NCI-H345 (cell line): ENCODE results near the gene CMKLR1.

ENCODE experiments used
- DNase-seq: peaks from one replicate; lab custom pipeline; 2025; lab: John Stamatoyannopoulos, UW

CMKLR1 gene

DNA sequence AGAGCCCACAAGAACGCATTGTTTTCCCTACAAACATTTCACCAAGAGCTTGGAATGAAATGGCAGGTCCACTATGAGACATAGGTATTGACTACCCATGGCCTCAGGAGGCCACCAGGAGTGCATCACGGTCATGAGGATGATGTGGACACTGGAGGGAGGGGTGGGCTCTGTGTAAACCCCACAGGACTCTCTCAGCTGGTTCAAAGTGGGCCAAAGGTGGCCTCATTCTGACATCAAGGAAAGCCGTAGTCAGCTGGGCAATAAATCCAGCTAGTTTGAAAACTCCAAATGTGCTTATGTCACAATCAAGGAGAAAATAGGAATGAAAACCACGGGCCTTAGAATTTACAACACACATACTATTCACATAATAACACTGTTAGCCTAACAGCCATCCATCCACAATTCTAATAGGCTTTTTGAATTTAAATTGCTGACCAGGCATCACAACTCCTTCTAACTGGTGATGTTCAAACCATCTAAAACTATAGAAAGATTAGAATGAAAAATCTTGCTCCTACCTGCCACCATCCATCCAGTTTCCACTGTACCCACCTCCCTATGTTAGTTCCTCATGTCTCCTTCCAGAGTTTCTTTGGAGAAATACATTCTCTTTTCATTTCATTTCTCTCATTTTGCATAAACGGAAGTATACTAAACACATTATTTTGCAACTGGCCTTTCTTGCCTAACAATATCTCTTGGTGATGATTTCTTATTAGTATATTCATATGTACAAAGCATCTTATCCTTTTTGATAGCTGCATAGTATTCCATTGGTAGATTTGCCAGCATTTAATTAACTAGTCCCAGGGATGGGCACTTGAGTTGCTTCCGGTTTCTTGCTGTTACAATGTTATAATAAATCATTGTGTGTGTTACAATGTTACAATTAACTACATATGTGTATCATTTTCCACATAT is 21.5 kb downstream of the CMKLR1 start:
- no peak for DNase-seq

DNA sequence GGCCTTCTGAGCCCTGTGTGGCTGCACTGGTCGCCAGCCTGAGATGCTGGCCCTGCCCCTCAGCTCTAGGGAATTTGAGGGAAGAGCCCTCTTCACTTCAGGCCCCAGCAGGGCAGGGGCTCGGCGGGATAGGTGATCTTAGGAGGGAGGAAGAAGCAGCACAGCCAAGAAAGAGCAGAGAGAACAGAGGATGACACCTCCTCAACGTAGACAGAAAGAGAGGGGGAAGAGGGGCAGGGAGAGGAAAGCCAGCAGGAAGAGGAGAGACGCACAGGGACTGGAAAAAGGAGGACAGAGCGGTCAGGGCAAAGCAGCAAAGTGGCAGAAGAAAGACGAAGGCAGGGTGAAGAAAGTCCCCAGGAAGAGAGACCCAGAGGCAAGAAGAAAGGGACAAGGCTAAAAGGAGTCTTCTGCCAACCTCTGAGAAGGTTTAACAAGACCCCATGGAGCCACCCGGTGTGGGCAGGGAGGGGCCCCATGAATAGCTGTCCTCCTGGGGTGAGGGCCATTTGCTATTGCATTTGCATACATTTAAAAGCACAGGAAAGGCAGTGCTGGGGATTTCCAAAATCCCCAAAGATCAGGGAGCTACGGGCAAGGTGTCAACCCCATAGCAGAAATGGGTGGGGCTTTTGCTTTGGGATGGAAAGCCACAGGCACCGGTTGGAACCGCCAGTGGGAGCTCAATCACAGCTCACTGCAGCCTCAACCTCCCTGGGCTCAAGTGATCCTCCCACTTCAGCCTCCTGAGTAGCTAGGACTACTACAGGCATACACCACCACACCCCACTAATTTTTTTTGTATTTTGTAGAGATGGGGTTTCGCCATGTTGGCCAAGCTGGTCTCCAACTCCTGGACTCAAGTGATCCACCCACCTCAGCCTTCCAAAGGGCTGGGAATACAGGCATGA is 22.7 kb downstream of the CMKLR1 start:
- no peak for DNase-seq

DNA sequence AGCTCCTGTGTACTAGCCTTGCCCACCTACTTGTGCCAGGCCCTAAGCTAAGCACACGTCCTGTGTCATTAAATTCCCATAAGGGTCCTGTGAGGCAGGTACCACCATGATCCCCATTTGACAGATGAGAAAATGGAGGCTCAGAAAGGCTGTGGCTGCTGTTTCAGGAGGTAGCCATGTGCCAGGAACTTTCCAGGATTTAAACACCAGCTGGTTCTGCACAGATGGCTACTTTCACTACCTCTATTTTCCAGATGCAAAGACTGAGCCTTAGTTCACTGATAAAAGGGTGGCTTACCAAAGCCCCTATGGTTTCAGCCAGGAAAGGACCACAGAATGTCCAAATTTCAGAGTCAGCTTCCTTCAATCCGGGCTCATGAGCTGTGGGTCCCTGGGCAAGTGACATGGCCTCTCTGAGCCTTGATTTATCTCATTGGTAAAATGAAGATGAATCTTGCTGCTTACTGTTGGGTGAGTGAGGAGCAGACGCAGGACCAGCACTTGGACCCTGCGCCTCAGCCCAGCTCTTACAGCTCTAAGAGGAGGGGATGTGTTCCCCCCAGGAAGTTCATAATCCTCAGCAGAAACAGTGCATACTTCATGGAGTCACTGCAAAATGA is 23.5 kb downstream of the CMKLR1 start:
- DNase-seq = no peak

DNA sequence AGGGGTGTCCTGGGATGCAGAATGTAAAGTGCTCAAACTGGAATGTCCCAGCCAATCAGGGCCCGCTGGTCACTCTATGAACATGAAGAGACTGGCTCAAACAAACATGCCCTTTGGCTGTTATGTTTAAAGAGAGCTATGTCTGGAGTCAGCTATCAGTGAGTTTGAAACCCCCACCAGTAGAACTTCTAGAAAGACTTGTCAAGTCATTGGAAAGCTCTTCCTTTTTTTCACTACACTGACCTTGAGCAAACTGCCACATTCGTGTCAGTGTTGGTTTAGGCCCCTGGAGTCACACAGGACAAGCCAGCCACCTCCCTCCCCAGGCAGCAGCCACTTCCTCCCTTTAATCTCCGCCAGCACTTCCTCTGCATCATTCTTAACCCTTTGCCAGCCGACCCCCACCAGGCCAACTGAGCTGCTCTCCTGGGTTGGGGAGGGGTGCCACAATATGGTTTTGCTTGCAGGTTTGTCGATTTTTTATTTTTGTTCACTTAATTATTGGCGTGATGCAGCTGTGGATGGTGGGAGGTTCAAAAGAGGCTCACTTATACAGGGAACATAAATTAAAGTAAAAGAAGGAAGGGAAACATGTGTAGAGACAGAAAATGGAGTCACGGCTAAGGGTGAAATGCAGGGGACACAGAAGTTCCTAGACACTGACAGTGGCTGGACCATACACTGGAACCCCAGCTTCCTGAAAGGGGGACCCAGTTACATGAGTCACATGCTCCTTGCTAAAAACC is 25.3 kb downstream of the CMKLR1 start:
- no peak for DNase-seq

DNA sequence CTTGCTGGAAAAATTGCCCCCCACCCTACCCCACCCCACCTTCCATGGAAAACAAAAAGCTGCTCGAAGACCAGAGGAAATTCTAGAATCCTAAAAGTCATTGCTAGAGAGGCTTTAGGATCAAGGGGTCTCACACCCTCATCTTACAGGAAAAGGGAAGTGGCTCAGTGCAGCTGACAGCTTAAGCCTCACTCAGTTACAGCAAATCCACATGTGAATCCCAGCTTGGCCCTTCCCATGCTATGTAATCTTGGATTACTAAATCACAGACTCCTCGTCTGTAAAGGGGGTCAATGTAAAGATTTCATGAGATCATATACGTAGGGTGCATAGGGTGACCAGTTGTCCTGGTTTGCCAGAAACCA is 25.9 kb downstream of the CMKLR1 start:
- no peak for DNase-seq

DNA sequence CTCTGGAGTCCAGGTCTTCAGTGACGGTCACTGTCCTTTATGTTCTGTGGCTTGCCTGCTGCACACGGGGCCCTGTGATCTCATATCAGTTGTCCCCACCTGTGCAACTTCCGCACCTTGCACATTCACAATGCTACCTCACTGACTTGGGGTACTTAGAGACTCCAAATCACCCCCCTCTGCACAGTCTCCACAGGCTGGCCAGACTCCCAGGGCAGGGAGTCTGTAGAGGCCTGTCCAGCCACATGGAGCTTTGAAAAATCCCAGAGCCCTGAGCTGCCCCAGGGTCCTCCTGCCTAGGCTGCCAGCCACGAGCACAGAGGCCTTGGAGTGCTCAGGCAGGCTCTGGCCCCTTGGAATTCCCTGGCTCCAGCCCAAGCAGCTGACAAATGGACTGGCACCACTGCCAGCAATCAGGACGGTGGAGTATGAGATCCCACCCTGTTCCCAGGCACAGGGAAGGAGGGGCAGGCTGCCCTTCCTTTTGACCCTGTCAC is 26.4 kb downstream of the CMKLR1 start:
- no peak for DNase-seq

DNA sequence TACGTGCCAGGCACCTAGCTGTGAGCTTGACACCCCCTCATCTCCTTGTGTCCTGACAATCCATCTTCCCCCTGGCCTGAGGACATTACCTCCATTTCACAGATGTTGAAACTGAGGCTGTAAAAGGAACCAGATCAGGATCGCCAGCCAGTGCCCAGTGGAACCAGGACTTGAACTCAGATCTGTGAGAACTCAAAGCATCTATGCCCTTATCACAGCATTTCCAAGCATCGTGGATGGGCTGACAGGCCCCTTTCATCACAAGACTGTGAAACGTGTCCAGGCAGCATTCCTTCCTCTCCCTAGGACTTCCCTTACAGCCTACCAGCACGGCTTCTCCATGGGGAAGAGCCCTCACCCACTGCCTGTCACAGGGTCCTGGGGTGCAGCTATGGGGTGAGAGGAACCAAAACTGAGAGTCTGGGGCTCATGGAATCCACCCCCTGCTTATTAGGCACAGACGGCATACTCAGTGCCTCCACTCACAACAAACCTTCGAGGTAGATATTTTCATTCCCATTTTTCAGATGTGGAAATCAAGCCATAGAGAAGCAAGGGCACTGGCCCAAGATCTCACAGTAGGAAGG is 26.9 kb downstream of the CMKLR1 start:
- no peak for DNase-seq

DNA sequence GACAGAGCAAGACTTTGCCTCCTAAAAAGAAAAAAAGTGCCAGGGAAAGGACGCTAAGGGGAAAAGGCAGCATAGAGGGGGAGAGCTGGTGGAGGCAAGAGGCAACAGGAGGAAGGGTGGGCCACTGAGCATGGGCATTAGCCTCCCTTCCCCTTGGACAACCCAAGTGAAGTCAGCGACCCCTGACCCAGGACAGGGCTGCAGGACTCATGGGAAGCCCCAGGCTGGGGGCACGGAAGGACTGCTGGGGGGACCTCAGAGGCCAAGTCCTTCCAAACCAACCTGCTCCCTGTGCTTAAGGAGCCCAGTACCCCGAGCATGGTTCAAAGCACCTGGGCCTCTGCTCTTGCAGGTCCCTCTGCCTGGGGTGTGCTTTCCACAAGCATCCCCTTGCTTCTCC is 27.5 kb downstream of the CMKLR1 start:
- DNase-seq = no peak

DNA sequence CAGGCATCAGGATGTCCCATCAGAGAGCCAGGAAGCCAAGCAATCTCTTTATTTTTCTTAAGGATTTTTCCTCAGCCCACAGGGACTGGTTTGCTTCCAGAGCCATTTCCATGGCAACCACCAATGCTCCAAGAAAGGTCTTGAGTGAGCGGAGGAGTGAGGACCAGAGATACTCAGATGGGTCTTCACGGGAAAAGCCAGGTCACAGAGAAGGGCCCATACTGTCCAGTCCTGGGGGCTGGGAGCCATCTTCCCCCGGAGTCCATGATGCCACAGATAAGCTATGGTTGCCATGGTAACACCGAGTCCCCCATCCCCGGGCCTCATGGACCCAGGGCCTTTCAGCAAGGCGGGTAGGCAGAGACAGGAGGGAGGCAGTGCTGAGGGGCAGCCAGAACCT is 28.6 kb downstream of the CMKLR1 start:
- DNase-seq = no peak

DNA sequence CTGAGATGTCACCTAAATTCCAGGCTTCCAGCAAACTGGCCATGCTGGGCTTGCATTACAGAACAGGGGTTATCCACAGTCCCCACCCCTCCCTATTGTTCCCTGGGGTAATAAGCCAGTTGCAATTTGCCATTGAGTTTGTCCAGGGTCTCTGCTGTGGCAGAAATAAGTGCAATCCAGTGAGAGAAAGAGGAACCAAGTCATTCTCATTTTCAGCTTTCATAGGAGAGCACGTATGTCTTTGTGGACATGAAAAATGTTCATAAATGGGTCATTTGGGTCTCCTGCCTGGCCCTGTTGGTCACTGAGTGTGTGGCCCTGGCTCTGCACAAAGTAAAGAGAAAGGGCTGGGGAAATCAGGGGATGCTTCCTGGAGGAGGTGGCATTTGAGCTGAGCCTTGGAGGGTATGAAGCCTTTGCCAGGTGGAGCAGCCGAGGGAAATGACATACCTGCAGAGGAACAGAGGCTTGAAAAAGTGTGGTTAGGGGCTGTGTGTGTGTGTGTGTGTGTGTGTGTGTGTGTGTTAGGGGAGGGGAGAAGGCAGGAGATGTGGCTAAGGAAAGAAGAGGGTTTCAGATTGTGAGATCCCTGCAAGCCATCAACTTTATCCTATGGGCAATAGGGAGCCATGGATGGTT is 29.3 kb downstream of the CMKLR1 start:
- no peak for DNase-seq

DNA sequence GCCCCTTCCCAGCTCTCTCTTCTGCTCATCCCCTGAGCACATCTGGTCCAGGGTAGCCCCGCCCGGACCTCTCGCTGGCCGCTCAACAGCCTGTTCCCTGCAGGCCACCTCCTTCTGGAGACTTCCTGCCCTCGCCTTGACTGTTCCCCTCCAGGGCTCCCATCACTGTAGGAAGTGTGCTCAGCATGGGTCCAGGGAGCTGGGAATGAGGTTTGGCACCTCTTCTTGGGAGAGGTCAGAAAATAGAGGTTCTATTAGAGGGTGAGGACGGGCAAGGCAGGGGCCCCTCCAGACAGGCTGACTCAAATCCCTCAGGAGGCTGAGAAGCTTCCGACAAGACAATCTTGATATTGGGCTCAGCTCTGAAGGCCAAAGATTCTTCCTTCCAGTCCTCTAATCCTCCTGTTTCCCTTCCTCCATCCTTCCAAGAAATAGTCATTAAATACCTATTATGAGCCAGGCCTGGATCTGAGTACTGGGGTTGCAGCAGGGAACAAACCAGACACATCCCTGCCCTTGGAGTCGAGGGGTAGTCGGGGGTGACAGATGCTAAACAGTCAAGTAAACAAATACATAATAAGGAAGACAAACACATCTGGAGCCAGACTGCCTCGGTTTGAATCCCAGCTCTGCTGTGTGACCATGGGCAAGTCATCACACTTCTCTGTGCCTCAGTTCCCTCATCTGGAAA is 30.6 kb downstream of the CMKLR1 start:
- DNase-seq = no peak

DNA sequence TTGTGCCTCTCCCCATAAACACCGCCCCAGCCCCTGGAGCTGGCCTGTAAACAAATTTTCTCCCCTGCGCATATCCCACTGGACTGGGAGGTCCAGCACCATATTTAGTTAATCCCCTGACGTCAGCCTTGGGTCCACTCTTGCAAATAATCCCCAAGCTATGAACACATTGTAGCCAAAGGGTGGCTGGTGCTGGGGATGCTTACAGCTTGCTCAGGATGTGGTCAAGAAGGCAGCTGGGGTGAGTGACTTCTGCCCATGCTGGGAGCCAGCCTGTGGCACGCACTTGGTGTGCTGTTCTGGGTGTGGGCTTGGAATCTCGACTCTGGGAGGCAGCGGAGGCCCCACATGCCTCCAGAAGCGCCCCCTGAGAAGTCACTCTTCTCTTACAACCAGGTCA is 32.1 kb downstream of the CMKLR1 start:
- DNase-seq = no peak

DNA sequence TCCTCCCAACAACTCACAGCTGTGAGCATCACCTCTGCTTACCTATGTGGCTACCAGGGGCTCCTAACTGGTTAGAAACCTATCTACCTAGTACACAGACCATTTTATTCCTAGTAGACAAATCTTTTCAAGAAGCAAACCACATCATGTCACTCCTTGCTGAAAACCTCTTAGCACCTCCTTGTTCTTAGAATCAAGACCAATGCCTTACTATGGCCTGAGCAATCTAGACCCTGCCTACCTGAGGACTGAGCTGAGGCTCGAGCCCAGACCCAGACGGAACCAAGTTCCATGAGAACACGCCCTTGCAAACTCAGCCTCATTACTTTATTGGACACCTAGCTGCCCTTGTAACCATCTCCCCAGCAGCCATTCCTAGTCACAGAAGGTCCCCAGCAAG is 32.6 kb downstream of the CMKLR1 start:
- DNase-seq = no peak

DNA sequence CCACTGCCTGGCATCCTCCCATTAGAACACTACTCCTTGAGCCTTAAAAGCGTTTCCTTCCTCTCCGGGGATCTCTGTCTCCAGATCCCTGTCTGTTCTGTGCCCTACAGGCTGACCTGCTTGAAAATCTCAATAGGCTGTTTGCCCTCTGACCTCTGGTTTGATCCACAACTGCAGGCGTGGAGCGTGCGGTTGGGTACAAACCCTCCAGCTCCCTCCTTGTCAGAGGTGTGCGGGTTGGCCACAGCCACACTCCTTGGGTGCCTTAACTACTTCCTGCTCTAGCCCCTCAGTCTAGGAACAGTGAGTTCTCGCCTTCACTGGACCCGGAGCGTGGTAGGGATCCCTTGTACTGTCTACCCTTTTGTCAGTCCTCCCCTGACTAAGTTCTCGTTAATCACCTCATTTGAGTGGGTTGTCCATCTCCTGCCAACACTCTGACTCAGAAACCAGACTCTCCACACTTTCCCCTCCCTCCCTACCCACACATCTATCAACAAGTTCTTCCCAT is 33.1 kb downstream of the CMKLR1 start:
- no peak for DNase-seq

DNA sequence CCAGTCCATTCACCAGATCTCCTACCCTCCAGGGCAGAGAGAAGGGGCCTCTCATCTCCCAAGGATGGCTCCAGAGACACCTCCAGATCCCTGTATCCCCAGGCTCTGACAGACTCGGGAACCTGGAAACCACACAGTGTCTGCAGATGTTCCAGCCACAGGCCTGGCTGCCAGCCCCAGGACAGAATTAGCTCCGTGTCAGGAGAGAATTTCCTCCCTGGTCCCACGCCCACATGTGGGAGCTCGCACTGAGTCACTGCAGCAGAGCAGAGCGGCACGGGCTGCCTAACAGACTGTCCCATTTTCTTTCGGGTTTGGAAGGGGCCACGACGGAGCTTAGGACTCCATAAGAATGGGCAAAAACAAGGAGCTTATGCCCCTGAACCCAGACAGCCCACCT is 33.6 kb downstream of the CMKLR1 start:
- no peak for DNase-seq

DNA sequence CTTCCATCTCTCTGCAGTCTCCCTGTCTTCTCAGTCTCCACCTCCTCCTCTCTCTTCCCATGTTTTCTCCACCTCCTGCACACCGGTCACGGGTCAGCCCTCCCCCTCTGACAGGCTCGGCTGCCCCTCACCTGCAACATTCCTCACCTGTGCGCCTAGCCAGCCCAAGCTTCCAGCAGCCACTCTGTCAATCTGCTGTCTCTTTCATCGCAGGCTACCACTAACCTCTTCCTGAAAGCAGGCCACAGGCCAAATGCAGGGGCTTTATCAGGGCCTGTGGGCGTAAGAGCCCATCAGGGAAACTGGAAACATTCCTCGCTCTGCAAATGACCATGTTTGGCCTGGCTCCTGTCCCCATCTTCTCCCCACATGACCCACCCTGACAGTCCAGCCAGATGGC is 34.5 kb downstream of the CMKLR1 start:
- no peak for DNase-seq

DNA sequence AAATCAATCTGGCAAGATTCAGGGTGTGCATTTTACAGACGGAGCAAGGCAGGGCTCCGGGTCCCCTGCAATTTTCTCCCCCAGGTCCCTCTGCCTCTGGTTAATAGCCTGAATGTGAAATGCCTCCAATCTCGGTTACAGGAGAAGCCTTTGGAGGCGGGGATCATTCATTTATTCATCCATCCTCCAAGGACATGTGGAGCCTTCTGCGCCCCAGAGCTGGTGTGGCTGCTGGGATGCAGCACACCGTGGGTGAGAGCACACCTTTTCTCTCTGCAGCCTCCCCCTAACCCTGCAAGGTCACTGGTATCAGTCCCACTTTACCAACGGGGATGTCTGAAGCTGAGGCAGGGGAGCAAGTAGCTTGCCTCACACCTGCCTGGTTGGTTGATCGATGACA is 35.4 kb downstream of the CMKLR1 start:
- no peak for DNase-seq

DNA sequence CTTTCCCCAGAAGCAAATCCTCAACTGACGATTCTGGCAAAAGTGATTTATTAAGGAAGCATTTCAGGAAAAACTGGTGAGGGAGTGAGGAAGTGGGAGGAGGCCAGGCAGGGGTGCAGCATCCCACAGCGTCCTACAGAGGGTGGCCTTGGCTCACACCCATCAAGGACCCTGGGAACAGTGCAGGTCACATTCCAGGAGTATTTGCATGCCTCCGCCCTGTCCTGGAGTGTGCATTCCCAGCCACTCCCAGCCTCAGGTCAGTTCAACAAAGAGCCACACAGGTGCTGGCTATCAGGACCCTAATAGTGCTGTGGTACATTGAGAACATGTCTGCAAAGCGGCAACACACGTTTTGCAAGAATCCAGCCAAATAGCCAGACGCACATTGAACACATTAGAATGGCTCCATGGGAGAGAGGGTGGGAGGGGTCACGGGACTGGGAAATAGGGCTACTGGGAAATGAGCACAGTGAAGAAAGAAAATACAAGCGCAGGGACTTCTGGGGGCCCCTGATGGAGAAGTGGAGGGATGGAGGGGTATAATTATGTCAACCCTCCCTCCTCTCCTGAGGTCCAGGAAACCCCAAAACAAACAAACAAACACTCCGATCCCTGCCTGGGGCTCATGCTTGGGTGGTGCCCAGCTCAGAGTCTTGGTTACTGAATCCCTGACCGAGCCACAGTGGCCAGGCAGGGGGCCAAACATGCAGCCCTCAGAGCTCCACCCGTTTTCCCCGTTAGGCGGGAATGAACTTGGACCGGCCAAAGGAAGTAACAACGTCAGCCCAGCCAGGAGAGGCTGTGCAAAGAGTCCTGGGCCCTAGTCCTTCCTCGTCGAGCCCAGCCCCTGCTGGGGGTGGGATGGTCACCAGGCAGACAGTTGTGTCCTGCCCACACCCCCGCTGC is 36.5 kb downstream of the CMKLR1 start:
- no peak for DNase-seq

DNA sequence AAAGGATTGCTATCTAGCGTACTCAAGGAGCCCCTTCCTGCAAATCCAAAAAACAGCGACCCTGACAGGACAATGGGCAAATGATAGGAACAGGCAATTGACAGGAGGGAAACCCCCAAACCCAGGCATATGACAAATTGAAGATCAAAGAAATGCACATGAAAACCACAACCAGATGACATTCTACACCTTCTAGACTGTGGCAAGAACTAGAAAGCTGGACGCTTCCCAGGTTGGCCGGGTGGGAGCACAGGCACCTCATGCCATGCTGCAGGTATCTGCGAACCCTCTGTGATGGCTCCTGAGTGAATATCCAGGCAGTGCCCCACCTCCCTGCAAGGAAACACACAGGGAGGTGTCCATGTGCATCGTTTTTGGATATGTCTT is 37.1 kb downstream of the CMKLR1 start:
- no peak for DNase-seq
